ENCODE results near the gene ARPC2.

- no peak for TF ChIP-seq CTCF (IDR thresholded peaks at IDR 0.05 in 4 of 5, conservative IDR thresholded peaks at IDR 0.05 in 1 of 5)
- TF ChIP-seq POLR2A (IDR thresholded peaks at IDR 0.05), result no peak
Observed at GRCh38 chr2:218275371-218276072, 58.5 kb downstream of the ARPC2 start.

All from gastrocnemius medialis (tissue), 4 donors.